Panc1 (cell line): Measurements from ENCODE around the gene TGM6. TPM values are rescaled to one million over a fixed set of nuclear protein-coding genes. Genes with fewer than 3 reads are reported as not detected.
A peak's percentile ranks its signal among the peaks of the same experiment; 100 is the strongest.

Experiments
- ATAC-seq: fragments of 200-7000 bp; cut with Tn5 transposase; 2 replicates; pipeline ENCODE4 v1.9.1; 2020; ENCODE audit warnings: mild to moderate bottlenecking, moderate library complexity
- BruUV-seq: library from RNA; stranded (reverse); fragments of 400-500 nt; replicated peaks from 2 replicates; lab custom pipeline; 2021; lab: Mats Ljungman, UMichigan
- CTCF ChIA-PET: fragments of 300-600 bp; sonication (Branson Sonifier 250); formaldehyde crosslinking; loops from one replicate; lab custom pipeline; 2022; ENCODE audit warnings: antibody characterized with exemption; lab: Charles Lee
- POLR2A ChIA-PET: fragments of 300-600 bp; sonication (Branson Sonifier 250); formaldehyde crosslinking; loops from one replicate; lab custom pipeline; 2022; ENCODE audit warnings: antibody characterized with exemption; lab: Charles Lee
- DNase-seq: peaks from one replicate; pipeline ENCODE4 v3.0.0-alpha.2; 2010; ENCODE audit warnings: low read depth, low spot score
- H3K27ac ChIP-seq: 2 replicates; pipeline ENCODE4 v1.5.1; 2011; ENCODE audit warnings: mild to moderate bottlenecking, low read length, inconsistent platforms
- H3K27me3 ChIP-seq: fragments of 200-500 bp; sonication (Bioruptor generic); 2 replicates; pipeline ENCODE4 v1.6.0; 2014; ENCODE audit warnings: low read length, inconsistent platforms; ENCODE audit not compliant: control insufficient read depth, insufficient read depth
- H3K36me3 ChIP-seq: fragments of 200-500 bp; sonication (Bioruptor generic); 2 replicates; pipeline ENCODE4 v1.5.1; 2014; ENCODE audit warnings: inconsistent platforms, mild to moderate bottlenecking, low read length, moderate library complexity; ENCODE audit not compliant: control insufficient read depth, insufficient read depth
- H3K4me1 ChIP-seq: 2 replicates; pipeline ENCODE4 v1.5.1; 2011; ENCODE audit warnings: inconsistent platforms, mild to moderate bottlenecking, low read length, moderate library complexity; ENCODE audit not compliant: control insufficient read depth, insufficient read depth
- H3K4me3 ChIP-seq, 2 experiments: 2 replicates each; pipeline ENCODE4 v1.5.1; 2011 to 2012; ENCODE audit warnings: low read depth in 2 of 2, low read length in 2 of 2, mild to moderate bottlenecking in 2 of 2, inconsistent platforms in 1 of 2, moderate library complexity in 1 of 2
- H3K9me3 ChIP-seq: fragments of 200-500 bp; sonication (Bioruptor generic); 2 replicates; pipeline ENCODE4 v1.5.1; 2014; ENCODE audit warnings: low read depth, mild to moderate bottlenecking, inconsistent platforms, low read length, moderate library complexity; ENCODE audit not compliant: control insufficient read depth, insufficient read depth
- CTCF ChIP-seq: fragments of 450-650 bp; IDR thresholded peaks from 2 replicates; pipeline ENCODE4 v1.5.1; 2017; ENCODE audit warnings: mild to moderate bottlenecking
- POLR2AphosphoS5 ChIP-seq: IDR thresholded peaks from 2 replicates; pipeline ENCODE4 v1.6.1; 2012; ENCODE audit warnings: mild to moderate bottlenecking, low read depth, low read length, moderate library complexity
- REST ChIP-seq, 2 experiments: IDR thresholded peaks; 2 replicates each; pipeline ENCODE4 v1.6.1; 2011 to 2012; ENCODE audit warnings: low read depth in 2 of 2, control low read depth in 1 of 2, low read length in 1 of 2, mild to moderate bottlenecking in 1 of 2, moderate library complexity in 1 of 2; ENCODE audit not compliant: insufficient read depth in 1 of 2
- SIN3A ChIP-seq: IDR thresholded peaks from 2 replicates; pipeline ENCODE4 v1.6.1; 2012; ENCODE audit warnings: low read depth, mild to moderate bottlenecking, low read length, moderate library complexity, borderline replicate concordance; ENCODE audit not compliant: insufficient read depth
- TCF7L2 ChIP-seq: IDR thresholded peaks from 2 replicates; pipeline ENCODE4 v1.6.1; 2011; ENCODE audit warnings: mild to moderate bottlenecking, low read depth, low read length, inconsistent platforms
- in situ Hi-C: cut with HindIII; loops from 2 replicates; pipeline ENCODE4 v1.10.0; 2016; ENCODE audit warnings: low sequenced_read_pairs, low pct_unique_long_range_greater_than_20kb
- intact Hi-C: fragments of 100-400 bp; cut with micrococcal nuclease; formaldehyde crosslinking; loops from one replicate; pipeline ENCODE4 v1.10.0; 2022; ENCODE audit not compliant: unreplicated experiment
- total RNA-seq: library from RNA; stranded (reverse); gene quantifications from one replicate; pipeline ENCODE4 v1.2.1, GENCODE V29; 2021; ENCODE audit not compliant: unreplicated experiment

Gene TGM6
- total RNA-seq, 1 experiment from 2014 or later, result not detected

- Histone ChIP-seq H3K27ac (no peak overlapping the region), H3K9me3 (no peaks in the 10 kb centered on the region), H3K4me1 (no peaks in the 10 kb centered on the region), H3K4me3 (no peak overlapping the region), H3K27me3 (peaks cover 6% of the 10 kb centered on the region; the same call in 1 of the 2 replicates), H3K36me3 (no peaks in the 10 kb centered on the region)
- ATAC-seq, result no peak
- POLR2A ChIA-PET, result no interaction called here
- intact Hi-C loops, result no loop called here
- in situ Hi-C loops, result no loop called here
- no TSS peak for BruUV-seq
- DNase-seq, result no peak
- CTCF ChIA-PET, result no interaction called here
- no peak for TF ChIP-seq REST (IDR thresholded peaks at IDR 0.05; ENCODE audit: insufficient read depth in 1 of 2, low read depth in 2 of 2, low read length in 1 of 2)
- no peak for TF ChIP-seq POLR2AphosphoS5
- TF ChIP-seq TCF7L2, result no peak
- TF ChIP-seq CTCF, result no peak
- no peak for TF ChIP-seq SIN3A
Measured at GRCh38 chr20:2385496-2385895, 4.8 kb downstream of the TGM6 start.

GRCh38 chr20:2386516-2387179 lies 5.9 kb downstream of the TGM6 start:
- Histone ChIP-seq H3K27ac (no peak overlapping the region), H3K27me3 (peaks cover 6% of the 10 kb centered on the region; the same call in 1 of the 2 replicates), H3K4me3 (no peak overlapping the region), H3K4me1 (no peaks in the 10 kb centered on the region), H3K9me3 (no peaks in the 10 kb centered on the region), H3K36me3 (no peaks in the 10 kb centered on the region)
- DNase-seq (no peak), ATAC-seq (0 out of 2 replicates have a peak, but pooled peaks have one; percentile 17)
- POLR2A ChIA-PET, result no interaction called here
- in situ Hi-C loops (no loop called here), intact Hi-C loops (no loop called here)
- CTCF ChIA-PET, result interaction anchor here (0.5 to 2.0 kb wide), 4 partner anchors 69 to 179 kb away, joined by 3 to 6 read pairs (median 4); no protein-coding TSS in a partner anchor
- BruUV-seq, result no TSS peak
- TF ChIP-seq CTCF, result no peak
- no peak for TF ChIP-seq TCF7L2
- no peak for TF ChIP-seq POLR2AphosphoS5
- no peak for TF ChIP-seq REST (IDR thresholded peaks at IDR 0.05; ENCODE audit: insufficient read depth in 1 of 2, low read depth in 2 of 2, low read length in 1 of 2)
- TF ChIP-seq SIN3A, result no peak
